GM19043 (cell line): ENCODE measurements around the gene HPSE2.

ENCODE experiments used
- ATAC-seq: cut with Tn5 transposase; IDR thresholded peaks from one replicate; pipeline ENCODE4 v1.9.1; 2021; ENCODE audit warnings: low read depth; ENCODE audit not compliant: unreplicated experiment

The HPSE2 gene

GRCh38 chr10:98453729-98454128 is 781.9 kb downstream of the HPSE2 start:
- ATAC-seq = no peak

GRCh38 chr10:98450618-98451017 is 785.0 kb downstream of the HPSE2 start:
- no peak for ATAC-seq

DNA sequence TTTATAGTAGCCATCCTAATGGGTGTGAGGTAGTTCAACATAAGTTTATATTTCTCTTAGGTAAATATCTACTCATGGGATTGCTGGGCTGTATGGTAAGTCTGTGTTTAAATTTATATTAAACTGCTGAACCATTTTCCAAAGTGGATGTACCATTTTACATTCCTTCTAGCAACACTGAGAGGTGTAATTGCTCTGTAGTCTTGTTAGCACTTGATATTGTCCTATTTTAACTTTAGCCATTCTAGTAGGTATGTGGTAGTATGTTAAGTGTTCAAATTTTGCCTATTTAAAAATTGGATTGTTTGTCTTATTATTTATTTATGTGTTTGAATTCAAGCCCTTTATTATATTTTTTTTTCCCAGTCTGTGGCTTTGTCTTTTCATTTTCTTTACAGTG is 786.4 kb downstream of the HPSE2 start:
- no peak for ATAC-seq

- peak; percentile 86 for ATAC-seq
Observed at GRCh38 chr10:98446661-98447221, 788.9 kb downstream of the HPSE2 start, which contains the start of gene HPS1. Gene HPS1, minus strand, starts transcription at chr10:98446935. Its CDS starts 3,695 bp downstream, at chr10:98443240.

- ATAC-seq = peak; percentile 8
Observed at GRCh38 chr10:98446151-98446660, 789.4 kb downstream of the HPSE2 start.

DNA sequence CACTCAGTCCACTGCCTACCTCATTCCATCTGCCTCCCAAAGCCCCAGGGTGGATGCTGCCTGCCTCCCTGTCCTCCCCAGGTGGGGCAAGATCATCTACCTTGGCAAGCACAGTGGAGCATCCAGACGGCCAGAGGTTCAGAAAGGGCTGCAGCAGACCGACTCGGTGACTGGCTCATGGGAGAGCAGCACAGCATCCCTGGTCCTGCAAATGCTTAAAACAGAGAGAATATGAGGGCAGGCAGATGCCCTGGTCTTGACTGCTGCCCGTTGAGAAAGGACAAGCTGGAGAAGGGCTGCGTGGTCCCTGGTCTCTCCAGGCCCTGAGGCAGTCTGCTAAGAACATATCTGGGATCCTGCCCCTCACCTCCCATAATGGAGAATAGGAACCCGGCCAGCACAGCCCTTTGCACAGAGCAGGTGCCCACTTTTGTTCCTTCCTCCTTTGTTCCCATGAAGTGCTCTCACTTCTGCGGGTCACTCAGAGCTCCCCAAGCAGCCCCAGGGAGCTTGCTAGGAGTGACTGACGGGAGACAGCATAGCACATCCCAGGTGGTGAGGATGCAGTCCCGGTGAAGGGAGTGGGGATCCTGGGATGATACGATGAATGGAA is 790.3 kb downstream of the HPSE2 start:
- ATAC-seq = no peak

- ATAC-seq = no peak
Observed at GRCh38 chr10:98444314-98445006, 791.2 kb downstream of the HPSE2 start.

DNA sequence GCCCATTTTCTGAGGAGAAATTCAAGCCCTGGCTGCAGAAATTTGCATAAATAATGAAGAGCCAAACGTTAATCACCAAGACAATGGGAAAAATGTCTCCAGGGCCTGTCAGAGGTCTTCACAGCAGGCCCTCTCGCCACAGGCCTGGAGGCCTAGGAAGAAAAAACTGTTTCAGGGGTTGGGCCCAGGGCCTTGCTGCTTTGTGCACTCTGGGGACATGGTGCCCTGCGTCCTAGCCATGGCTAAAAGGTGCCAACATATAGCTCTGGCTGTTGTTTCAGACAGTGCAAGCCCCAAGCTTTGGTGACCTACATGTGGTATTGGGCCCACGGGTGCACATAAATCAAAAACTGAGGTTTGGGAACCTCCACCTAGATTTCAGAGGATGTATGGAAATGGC is 796.9 kb downstream of the HPSE2 start:
- ATAC-seq = no peak

- no peak for ATAC-seq
Observed at GRCh38 chr10:98436704-98437103, 798.9 kb downstream of the HPSE2 start.

GRCh38 chr10:98435178-98435577 is 800.5 kb downstream of the HPSE2 start:
- ATAC-seq = no peak

DNA sequence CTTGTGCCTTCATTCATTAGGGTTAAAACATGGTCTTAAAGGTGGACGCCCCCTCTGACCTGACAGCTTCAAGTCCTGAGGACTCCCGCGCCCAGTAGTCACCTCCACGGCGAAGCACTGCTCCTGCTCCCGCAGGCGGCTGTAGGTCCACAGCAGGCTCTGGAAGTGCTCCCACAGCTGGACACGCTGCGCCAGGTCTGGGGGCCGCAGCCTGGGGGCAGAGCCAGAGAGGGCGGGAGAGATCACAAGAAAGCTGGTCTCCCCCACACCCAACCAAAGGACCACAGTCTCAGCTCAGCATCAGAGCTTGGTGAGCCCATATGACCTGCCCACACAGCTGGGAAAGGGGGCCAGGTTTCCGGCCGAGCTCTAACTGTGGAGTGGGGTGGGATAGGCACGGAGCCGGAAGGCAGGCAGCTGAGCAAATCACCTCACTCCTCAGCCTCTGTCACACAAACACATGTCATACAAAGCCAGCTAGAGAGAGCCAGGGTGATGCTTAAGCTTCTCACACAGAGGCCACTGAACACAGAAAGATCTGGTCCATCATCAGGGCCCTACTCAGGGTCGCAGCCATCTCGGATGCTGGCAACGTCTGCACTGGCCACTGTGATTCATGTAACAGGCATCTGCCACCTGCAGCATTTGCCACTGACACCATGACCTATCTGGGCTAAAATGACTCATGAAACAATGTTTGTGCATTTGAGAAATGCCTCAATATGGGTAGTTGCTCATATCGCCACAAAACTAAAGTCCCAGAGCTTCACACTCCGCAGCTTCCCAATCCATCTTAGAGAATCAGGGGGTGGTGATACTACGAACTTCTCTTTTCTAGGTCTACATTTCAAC is 801.5 kb downstream of the HPSE2 start:
- ATAC-seq = no peak

- no peak for ATAC-seq
Observed at GRCh38 chr10:98433371-98433770, 802.3 kb downstream of the HPSE2 start.

GRCh38 chr10:98432330-98432729 is 803.3 kb downstream of the HPSE2 start:
- ATAC-seq = no peak

- no peak for ATAC-seq
Observed at GRCh38 chr10:98431016-98431415, 804.6 kb downstream of the HPSE2 start.

DNA sequence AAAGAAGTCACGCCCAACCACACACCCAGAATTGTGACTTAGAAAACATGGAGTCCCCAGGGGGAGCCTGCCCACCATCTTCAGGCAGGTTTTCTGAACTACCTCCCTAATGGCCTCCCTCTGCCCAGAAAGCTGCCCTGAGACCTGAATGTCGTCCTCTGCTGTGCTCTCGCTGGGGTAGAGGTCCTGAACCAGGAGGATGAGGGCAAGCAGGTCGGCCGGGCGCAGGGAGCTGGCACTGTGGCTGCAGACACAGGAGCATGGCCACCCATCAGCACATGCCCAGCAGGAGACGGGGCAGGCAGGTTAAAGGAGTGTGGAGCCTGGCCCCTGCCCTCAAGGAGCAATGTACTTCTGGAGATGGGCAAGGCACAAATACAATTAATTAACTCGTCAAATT is 805.2 kb downstream of the HPSE2 start:
- ATAC-seq = no peak

GRCh38 chr10:98429320-98430072 is 806.2 kb downstream of the HPSE2 start:
- no peak for ATAC-seq

- no peak for ATAC-seq
Observed at GRCh38 chr10:98427011-98427515, 808.6 kb downstream of the HPSE2 start.

- ATAC-seq = peak; percentile 48
Observed at GRCh38 chr10:98425511-98426352, 809.9 kb downstream of the HPSE2 start.
